Testis (tissue), 2 donors: Measurements from ENCODE around the gene UGP2.

Source experiments
- POLR2A ChIP-seq: fragments of 450-650 bp; IDR thresholded peaks from one replicate; pipeline ENCODE4 v1.6.1; 2017; ENCODE audit warnings: antibody characterized with exemption, mild to moderate bottlenecking, moderate library complexity
- TF ChIP-seq, protein P1 (sequence below), 3 experiments: fragments of 450-650 bp in 2 of 3; fragments of 200-600 bp in 1 of 3; sonication (generic) in 1 of 3; IDR thresholded peaks; one replicate each; pipeline ENCODE4 v1.5.1; 2016 to 2019; ENCODE audit warnings: antibody characterized with exemption in 3 of 3, mild to moderate bottlenecking in 2 of 3, moderate library complexity in 1 of 3

GRCh38 chr2:63811063-63811462 lies 30.6 kb upstream of the UGP2 start:
- no peak for TF ChIP-seq POLR2A
- TF ChIP-seq, protein P1, sequence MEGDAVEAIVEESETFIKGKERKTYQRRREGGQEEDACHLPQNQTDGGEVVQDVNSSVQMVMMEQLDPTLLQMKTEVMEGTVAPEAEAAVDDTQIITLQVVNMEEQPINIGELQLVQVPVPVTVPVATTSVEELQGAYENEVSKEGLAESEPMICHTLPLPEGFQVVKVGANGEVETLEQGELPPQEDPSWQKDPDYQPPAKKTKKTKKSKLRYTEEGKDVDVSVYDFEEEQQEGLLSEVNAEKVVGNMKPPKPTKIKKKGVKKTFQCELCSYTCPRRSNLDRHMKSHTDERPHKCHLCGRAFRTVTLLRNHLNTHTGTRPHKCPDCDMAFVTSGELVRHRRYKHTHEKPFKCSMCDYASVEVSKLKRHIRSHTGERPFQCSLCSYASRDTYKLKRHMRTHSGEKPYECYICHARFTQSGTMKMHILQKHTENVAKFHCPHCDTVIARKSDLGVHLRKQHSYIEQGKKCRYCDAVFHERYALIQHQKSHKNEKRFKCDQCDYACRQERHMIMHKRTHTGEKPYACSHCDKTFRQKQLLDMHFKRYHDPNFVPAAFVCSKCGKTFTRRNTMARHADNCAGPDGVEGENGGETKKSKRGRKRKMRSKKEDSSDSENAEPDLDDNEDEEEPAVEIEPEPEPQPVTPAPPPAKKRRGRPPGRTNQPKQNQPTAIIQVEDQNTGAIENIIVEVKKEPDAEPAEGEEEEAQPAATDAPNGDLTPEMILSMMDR (IDR thresholded peaks at IDR 0.05), result no peak
